ENCODE data around the gene ANKRD65. TPM values are rescaled to one million over a fixed set of nuclear protein-coding genes. Genes with fewer than 3 reads are reported as not detected.

ANKRD65 gene
- total RNA-seq, 1 experiment from 2014 or later = not detected

- TF ChIP-seq POLR2AphosphoS5 (IDR thresholded peaks at IDR 0.05; ENCODE audit: low read depth, low read length) = no peak
These were observed 33.0 kb downstream of the ANKRD65 start (continued) for GRCh38 chr1:1388078-1388472.

DNA sequence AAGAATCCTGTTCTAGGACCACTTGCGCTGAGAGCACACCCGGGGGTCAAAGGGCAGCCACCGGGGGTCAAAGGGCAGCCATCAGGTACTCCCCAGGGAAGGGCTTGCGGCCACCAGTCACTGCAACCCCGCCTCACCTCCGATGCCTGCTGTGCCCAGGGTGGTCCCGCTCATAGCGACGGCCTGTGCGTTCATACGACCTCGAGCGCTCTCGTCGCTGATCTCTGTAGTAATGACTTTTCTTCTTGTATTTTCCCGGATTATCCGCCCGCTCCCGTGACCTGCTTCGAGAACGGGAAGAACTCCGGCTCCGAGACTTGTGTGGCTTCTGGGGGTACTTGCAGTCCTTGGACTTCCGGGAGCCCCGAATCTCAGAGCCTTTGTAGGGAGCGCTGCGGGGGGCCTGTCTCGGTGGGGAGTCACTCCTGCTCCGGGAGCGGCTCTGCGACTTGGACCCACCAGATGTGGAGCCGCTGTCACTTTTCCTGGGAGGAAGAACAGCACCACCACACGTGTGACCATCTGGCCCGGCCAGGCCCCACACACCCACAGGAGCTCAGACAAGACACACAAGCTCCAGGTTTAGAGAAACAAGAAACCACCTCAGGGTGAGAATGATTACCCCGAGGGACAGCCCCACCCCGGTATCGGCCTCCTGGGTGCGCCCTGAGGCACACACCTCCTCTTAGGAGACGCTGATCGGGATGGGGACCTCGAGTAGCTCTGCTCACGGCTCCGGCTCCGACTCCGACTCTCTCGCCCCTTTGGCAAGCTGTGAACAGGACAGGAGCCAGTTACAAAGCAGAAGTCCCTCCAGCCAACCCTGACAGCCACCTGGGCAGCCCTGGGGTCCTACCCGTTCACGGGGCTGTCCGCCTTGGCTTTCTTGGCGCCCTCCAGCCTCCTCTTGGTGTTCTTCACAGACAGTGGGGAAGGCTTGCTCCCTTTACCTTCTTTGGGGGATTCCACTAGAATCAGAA is 33.7 kb downstream of the ANKRD65 start:
- CTCF ChIA-PET = no interaction called here
- H3K79me2 ChIP-seq (ENCODE audit: insufficient read depth, low read length) = peaks cover 32% of the 10 kb centered on the region
- no TSS peak for BruUV-seq (replicated peaks)
- H3K4me3 ChIP-seq (replicated peaks in 1 of 2; ENCODE audit: low read depth in 1 of 2, low read length in 2 of 2) = no peak overlapping the region
- peaks cover 51 to 61% of the 10 kb centered on the region in 2 experiments for H3K36me3 ChIP-seq (ENCODE audit: control insufficient read depth in 1 of 2, insufficient read depth in 2 of 2, low read length in 2 of 2)
- ATAC-seq = no peak
- H3K4me1 ChIP-seq (ENCODE audit: control insufficient read depth in 1 of 2, insufficient read depth in 2 of 2, low read length in 2 of 2) = no peaks in the 10 kb centered on the region
- H3K27me3 ChIP-seq (ENCODE audit: insufficient read depth, low read length) = no peaks in the 10 kb centered on the region
- intact Hi-C loops (cut with micrococcal nuclease) = no loop called here
- RAD21 ChIA-PET (ENCODE audit: low non-redundant PET in 1 of 2, low total read pairs in 2 of 2, uncharacterized antibody in 2 of 2, unreplicated experiment in 2 of 2) = no interaction called here
- H3K27ac ChIP-seq (ENCODE audit: low read depth, low read length) = no peak overlapping the region
- peaks cover 8% of the 10 kb centered on the region; the same call in 1 of the 2 replicates for H4K20me1 ChIP-seq (ENCODE audit: insufficient read depth)
- H3K9me3 ChIP-seq (ENCODE audit: control insufficient read depth in 1 of 2, insufficient read depth in 1 of 2, low read depth in 1 of 2, low read length in 2 of 2) = no peaks in the 10 kb centered on the region
- no peak overlapping the region for H3K4me2 ChIP-seq (ENCODE audit: low read length)
- no peak for DNase-seq (ENCODE audit: low read depth, low spot score)
- POLR2A ChIA-PET = no interaction called here
- H2AFZ ChIP-seq (ENCODE audit: low read depth, low read length, poor library complexity, severe bottlenecking) = no peak overlapping the region
- no peak overlapping the region for H3K9ac ChIP-seq (ENCODE audit: low read length)
- H3K9me2 ChIP-seq (ENCODE audit: insufficient read depth) = no peaks in the 10 kb centered on the region
- TF ChIP-seq ZFX (IDR thresholded peaks at IDR 0.05) (no peak), SRF (IDR thresholded peaks at IDR 0.05; ENCODE audit: low read depth) (no peak), TCF7L2 (IDR thresholded peaks at IDR 0.05; ENCODE audit: borderline replicate concordance, extremely low read depth, insufficient read depth, insufficient read length) (no peak), EGR1 (IDR thresholded peaks at IDR 0.05; ENCODE audit: low read depth) (no peak), EZH2 (IDR thresholded peaks at IDR 0.05) (no peak), RAD21 (IDR thresholded peaks at IDR 0.05; ENCODE audit: low read depth) (no peak), POLR2AphosphoS5 (IDR thresholded peaks at IDR 0.05; ENCODE audit: low read depth, low read length) (no peak), REST (IDR thresholded peaks at IDR 0.05; ENCODE audit: low read depth) (no peak), YY1 (IDR thresholded peaks at IDR 0.05; ENCODE audit: extremely low read depth, insufficient replicate concordance, low read depth, low read length) (no peak), EZH2phosphoT487 (IDR thresholded peaks at IDR 0.05; ENCODE audit: borderline replicate concordance) (no peak), JUND (IDR thresholded peaks at IDR 0.05) (no peak), ZBTB33 (IDR thresholded peaks at IDR 0.05; ENCODE audit: extremely low read depth, insufficient replicate concordance, low read length) (no peak)
- TF ChIP-seq, protein P1, sequence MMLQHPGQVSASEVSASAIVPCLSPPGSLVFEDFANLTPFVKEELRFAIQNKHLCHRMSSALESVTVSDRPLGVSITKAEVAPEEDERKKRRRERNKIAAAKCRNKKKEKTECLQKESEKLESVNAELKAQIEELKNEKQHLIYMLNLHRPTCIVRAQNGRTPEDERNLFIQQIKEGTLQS (IDR thresholded peaks at IDR 0.05) = no peak
- TF ChIP-seq, protein P2, sequence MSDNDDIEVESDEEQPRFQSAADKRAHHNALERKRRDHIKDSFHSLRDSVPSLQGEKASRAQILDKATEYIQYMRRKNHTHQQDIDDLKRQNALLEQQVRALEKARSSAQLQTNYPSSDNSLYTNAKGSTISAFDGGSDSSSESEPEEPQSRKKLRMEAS (IDR thresholded peaks at IDR 0.05) = no peak
- TF ChIP-seq, protein P3, sequence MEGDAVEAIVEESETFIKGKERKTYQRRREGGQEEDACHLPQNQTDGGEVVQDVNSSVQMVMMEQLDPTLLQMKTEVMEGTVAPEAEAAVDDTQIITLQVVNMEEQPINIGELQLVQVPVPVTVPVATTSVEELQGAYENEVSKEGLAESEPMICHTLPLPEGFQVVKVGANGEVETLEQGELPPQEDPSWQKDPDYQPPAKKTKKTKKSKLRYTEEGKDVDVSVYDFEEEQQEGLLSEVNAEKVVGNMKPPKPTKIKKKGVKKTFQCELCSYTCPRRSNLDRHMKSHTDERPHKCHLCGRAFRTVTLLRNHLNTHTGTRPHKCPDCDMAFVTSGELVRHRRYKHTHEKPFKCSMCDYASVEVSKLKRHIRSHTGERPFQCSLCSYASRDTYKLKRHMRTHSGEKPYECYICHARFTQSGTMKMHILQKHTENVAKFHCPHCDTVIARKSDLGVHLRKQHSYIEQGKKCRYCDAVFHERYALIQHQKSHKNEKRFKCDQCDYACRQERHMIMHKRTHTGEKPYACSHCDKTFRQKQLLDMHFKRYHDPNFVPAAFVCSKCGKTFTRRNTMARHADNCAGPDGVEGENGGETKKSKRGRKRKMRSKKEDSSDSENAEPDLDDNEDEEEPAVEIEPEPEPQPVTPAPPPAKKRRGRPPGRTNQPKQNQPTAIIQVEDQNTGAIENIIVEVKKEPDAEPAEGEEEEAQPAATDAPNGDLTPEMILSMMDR (IDR thresholded peaks at IDR 0.05 in 2 of 3, conservative IDR thresholded peaks at IDR 0.05 in 1 of 3; ENCODE audit: borderline replicate concordance in 1 of 3, insufficient read depth in 1 of 3, low read depth in 2 of 3, low read length in 2 of 3) = no peak
